GM18519 (cell line): ENCODE data around the gene HIF1AN.

Experiments used
- ATAC-seq: cut with Tn5 transposase; IDR thresholded peaks from one replicate; pipeline ENCODE4 v1.9.1; 2021; ENCODE audit warnings: mild to moderate bottlenecking, moderate library complexity; ENCODE audit not compliant: unreplicated experiment, low FRiP score

HIF1AN gene

GRCh38 chr10:100520811-100521210 lies 14.9 kb upstream of the HIF1AN start:
- ATAC-seq, result no peak

- ATAC-seq, result no peak
Measured at GRCh38 chr10:100522107-100522801, 13.5 kb upstream of the HIF1AN start.

- ATAC-seq, result no peak
Measured at GRCh38 chr10:100522945-100523344, 12.8 kb upstream of the HIF1AN start.

GRCh38 chr10:100524206-100524605 lies 11.5 kb upstream of the HIF1AN start:
- no peak for ATAC-seq

- no peak for ATAC-seq
Measured at GRCh38 chr10:100524638-100525037, 11.1 kb upstream of the HIF1AN start.

GRCh38 chr10:100528123-100528886 lies 7.4 kb upstream of the HIF1AN start:
- no peak for ATAC-seq

GRCh38 chr10:100528921-100529474 lies 6.7 kb upstream of the HIF1AN start:
- no peak for ATAC-seq

GRCh38 chr10:100529475-100530298 lies 6.1 kb upstream of the HIF1AN start, which contains the start of gene NDUFB8:
NDUFB8 (minus strand) TSS chr10:100529871; CDS start chr10:100529851, 20 bp downstream.
- ATAC-seq, result no peak

GRCh38 chr10:100531761-100532160 lies 4.0 kb upstream of the HIF1AN start:
- no peak for ATAC-seq

- ATAC-seq, result no peak
Measured at GRCh38 chr10:100534726-100535125, 1.0 kb upstream of the HIF1AN start.

- no peak for ATAC-seq
Measured at GRCh38 chr10:100535338-100535714, 417 bp upstream of the HIF1AN start.

- ATAC-seq, result no peak
Measured at GRCh38 chr10:100537475-100537874, 1.7 kb downstream of the HIF1AN start.

GRCh38 chr10:100544950-100545349 lies 9.2 kb downstream of the HIF1AN start:
- no peak for ATAC-seq

GRCh38 chr10:100551196-100551595 lies 15.5 kb downstream of the HIF1AN start:
- ATAC-seq, result no peak

- ATAC-seq, result no peak
Measured at GRCh38 chr10:100551738-100552137, 16.0 kb downstream of the HIF1AN start.

GRCh38 chr10:100553929-100554328 lies 18.2 kb downstream of the HIF1AN start:
- ATAC-seq, result no peak

- ATAC-seq, result no peak
Measured at GRCh38 chr10:100554902-100555301, 19.2 kb downstream of the HIF1AN start.

GRCh38 chr10:100560248-100560647 lies 24.5 kb downstream of the HIF1AN start:
- no peak for ATAC-seq

GRCh38 chr10:100561005-100561404 lies 25.3 kb downstream of the HIF1AN start:
- ATAC-seq, result no peak

GRCh38 chr10:100562008-100562672 lies 26.4 kb downstream of the HIF1AN start:
- no peak for ATAC-seq
